Neutrophil (primary cell): ENCODE results near the gene GNLY.

Experiments
- H3K27ac ChIP-seq: fragments of 200-600 bp; sonication (generic); 2 replicates; pipeline ENCODE4 v1.5.1; 2016; ENCODE audit warnings: mild to moderate bottlenecking, moderate library complexity
- H3K27me3 ChIP-seq: fragments of 200-600 bp; sonication (generic); 2 replicates; pipeline ENCODE4 v1.6.0; 2016; ENCODE audit warnings: mild to moderate bottlenecking
- H3K36me3 ChIP-seq: fragments of 200-600 bp; sonication (generic); 2 replicates; pipeline ENCODE4 v1.5.1; 2017
- H3K4me1 ChIP-seq, 2 experiments: fragments of 200-600 bp in 1 of 2; sonication (generic) in 1 of 2; 1 replicate in 1 of 2; 2 replicates in 1 of 2; pipeline versions ENCODE4 v1.5.1 to v1.6.1; 2013 to 2016; ENCODE audit warnings: low read depth in 1 of 2, low read length in 1 of 2, mild to moderate bottlenecking in 1 of 2, moderate library complexity in 1 of 2; ENCODE audit not compliant: control insufficient read depth in 1 of 2, insufficient read depth in 1 of 2
- H3K4me3 ChIP-seq, 2 experiments: fragments of 200-600 bp in 1 of 2; sonication (generic) in 1 of 2; 1 replicate in 1 of 2; 2 replicates in 1 of 2; pipeline ENCODE4 v1.5.1; 2013 to 2016; ENCODE audit warnings: low read depth in 1 of 2, low read length in 1 of 2, mild to moderate bottlenecking in 1 of 2, moderate library complexity in 1 of 2
- H3K9me3 ChIP-seq: fragments of 200-600 bp; sonication (generic); 2 replicates; pipeline ENCODE4 v1.5.1; 2016
- CTCF ChIP-seq: fragments of 200-600 bp; sonication (generic); IDR thresholded peaks from 2 replicates; pipeline ENCODE4 v1.5.1; 2016; ENCODE audit warnings: antibody characterized with exemption

The GNLY gene

GRCh38 chr2:85682378-85682777 lies 11.8 kb upstream of the GNLY start:
- H3K4me3 ChIP-seq: no peak overlapping the region
- H3K27me3 ChIP-seq: no peaks in the 10 kb centered on the region
- H3K27ac ChIP-seq: no peak overlapping the region
- peaks cover 14 to 18% of the 10 kb centered on the region in 2 experiments for H3K4me1 ChIP-seq
- H3K9me3 ChIP-seq: no peaks in the 10 kb centered on the region
- H3K36me3 ChIP-seq: no peaks in the 10 kb centered on the region
- TF ChIP-seq CTCF: no peak

GRCh38 chr2:85684380-85684779 lies 9.8 kb upstream of the GNLY start:
- Histone ChIP-seq H3K27ac (no peak overlapping the region), H3K9me3 (no peaks in the 10 kb centered on the region), H3K36me3 (no peaks in the 10 kb centered on the region), H3K4me1 (peaks cover 4 to 11% of the 10 kb centered on the region in 2 experiments), H3K27me3 (no peaks in the 10 kb centered on the region), H3K4me3 (no peak overlapping the region)
- TF ChIP-seq CTCF: no peak

GRCh38 chr2:85684806-85685205 lies 9.4 kb upstream of the GNLY start:
- H3K4me1 ChIP-seq: peaks cover 0 to 9% of the 10 kb centered on the region in 2 experiments
- H3K4me3 ChIP-seq: no peak overlapping the region
- no peaks in the 10 kb centered on the region for H3K27me3 ChIP-seq
- no peaks in the 10 kb centered on the region for H3K36me3 ChIP-seq
- H3K27ac ChIP-seq: no peak overlapping the region
- no peak for TF ChIP-seq CTCF
- H3K9me3 ChIP-seq: no peaks in the 10 kb centered on the region

- Histone ChIP-seq H3K4me1 (peaks cover 0 to 3% of the 10 kb centered on the region in 2 experiments), H3K27me3 (no peaks in the 10 kb centered on the region), H3K27ac (no peak overlapping the region), H3K9me3 (no peaks in the 10 kb centered on the region), H3K4me3 (no peak overlapping the region), H3K36me3 (no peaks in the 10 kb centered on the region)
- no peak for TF ChIP-seq CTCF
Observed at GRCh38 chr2:85690932-85691331, 3.2 kb upstream of the GNLY start.

GRCh38 chr2:85692039-85692645 lies 2.0 kb upstream of the GNLY start:
- no peak overlapping the region for H3K27ac ChIP-seq
- H3K4me1 ChIP-seq: peaks cover 7 to 15% of the 10 kb centered on the region in 2 experiments
- no peak for TF ChIP-seq CTCF
- H3K9me3 ChIP-seq: no peaks in the 10 kb centered on the region
- no peaks in the 10 kb centered on the region for H3K27me3 ChIP-seq
- no peaks in the 10 kb centered on the region for H3K36me3 ChIP-seq
- no peak overlapping the region for H3K4me3 ChIP-seq
